Stimulated activated naive CD4-positive, alpha-beta T cell (primary cell): ENCODE data around the gene FARP2.

Experiments
- DNase-seq, 6 experiments: peaks; one replicate each; lab custom pipeline; 2025; lab: John Stamatoyannopoulos, UW

The FARP2 gene

DNA sequence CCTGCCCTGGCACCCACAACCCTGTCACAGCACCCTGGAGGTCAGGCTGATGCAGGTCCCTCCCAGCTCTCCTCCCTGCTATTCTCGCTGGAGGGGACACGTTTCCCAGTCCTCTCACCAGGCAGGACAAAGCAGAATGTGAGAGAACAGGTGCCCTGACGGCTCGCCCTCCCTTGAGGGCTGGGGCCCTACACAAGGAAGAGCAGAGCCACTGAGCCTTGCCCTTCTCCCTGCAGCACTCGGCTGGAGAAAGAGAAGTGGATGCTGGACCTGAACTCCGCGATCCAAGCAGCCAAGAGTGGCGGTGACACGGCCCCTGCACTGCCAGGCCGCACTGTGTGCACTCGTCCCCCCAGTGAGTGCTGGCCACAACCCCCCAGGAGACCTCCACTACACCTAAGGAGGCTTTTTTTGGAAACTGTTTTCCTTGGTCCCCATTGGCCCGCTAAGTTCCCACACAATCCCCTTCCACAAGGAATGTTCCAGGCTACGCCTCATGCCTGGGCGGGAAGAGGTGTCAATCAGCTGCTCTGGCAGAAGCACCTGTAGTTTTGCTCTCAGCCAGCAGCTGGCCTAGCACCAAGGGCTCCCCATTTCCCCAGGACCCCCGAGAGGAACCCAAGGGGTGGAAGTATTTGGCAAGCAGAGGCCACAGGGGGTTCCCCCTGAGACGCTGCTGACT is 134.9 kb downstream of the FARP2 start:
- DNase-seq, result no peak

DNA sequence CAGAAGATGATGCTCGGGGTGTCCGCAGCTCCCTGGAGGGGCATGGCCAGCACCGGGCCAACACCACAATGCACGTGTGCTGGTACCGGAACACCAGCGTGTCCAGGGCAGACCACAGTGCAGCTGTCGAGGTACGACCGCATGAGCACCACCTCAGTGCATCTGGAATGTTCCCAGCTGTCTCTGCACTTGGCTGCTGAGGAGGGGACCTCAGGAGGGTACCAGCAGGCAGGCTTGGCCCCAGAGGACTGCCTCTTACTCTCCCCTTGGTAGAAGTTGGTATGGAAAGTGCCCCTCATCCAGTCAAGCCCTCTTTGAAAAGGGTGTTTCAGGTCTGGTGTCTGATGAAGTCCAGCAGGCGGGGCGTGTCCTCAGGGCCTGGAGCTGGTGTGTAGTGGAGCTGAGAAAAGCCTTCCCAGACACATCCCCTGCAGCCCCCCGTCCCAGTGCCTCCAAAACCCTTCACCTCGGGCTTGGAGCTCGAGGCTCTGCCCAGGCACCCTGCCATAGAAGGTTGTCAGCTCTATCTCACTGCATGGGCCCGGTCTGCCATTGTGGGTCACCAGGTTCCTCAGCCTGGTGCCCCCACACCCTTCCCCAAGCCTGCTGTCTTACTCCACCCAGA is 135.6 kb downstream of the FARP2 start:
- DNase-seq, result no peak

GRCh38 chr2:241492174-241492565 is 136.1 kb downstream of the FARP2 start:
- DNase-seq, result no peak

DNA sequence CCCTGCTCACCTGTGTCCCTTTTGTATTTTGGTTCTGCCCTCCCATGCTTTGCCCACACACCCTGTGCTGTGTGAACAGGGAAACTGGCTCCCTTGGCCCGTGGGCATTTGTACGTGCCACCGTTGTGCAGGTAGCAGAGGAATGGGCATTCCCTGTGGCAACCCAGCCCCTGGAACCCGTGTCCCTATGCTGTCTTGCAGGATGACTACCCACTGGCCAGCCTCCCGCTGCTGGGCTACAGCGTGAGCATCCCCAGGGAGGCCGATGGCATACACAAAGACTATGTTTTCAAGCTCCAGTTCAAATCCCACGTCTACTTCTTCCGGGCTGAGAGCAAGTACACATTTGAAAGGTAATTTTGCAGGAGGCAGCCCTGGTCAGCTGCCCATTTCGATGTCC is 137.0 kb downstream of the FARP2 start:
- DNase-seq, result no peak

DNA sequence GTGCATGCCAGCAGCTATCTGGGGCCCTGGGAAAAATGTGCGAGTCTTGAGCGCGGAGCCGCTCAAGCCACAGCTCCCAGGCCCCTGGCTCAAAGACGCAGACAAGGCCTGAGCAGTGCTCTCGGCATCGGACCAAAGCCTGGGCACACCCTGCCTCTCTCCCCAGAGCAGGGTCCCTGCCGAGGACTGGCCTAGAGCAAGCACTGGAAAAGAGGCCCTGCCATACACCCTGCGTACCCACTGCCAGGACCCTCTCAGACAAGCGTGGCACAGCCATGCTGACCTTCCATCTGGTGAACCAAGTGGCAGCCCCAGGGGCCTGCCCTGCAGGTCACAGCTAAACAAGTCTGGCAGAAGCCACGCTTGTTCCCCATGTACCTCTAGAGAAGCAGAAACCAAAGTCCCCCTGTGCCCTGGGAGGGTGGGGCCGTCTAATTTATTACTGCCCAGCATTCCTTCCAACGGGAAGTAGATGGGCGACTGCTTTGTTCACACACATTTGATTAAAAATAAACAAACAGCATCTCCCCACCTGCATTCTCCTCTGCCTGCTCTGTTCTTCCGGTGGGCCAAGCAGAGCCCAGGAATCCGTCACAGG is 138.3 kb downstream of the FARP2 start:
- DNase-seq, result no peak

DNA sequence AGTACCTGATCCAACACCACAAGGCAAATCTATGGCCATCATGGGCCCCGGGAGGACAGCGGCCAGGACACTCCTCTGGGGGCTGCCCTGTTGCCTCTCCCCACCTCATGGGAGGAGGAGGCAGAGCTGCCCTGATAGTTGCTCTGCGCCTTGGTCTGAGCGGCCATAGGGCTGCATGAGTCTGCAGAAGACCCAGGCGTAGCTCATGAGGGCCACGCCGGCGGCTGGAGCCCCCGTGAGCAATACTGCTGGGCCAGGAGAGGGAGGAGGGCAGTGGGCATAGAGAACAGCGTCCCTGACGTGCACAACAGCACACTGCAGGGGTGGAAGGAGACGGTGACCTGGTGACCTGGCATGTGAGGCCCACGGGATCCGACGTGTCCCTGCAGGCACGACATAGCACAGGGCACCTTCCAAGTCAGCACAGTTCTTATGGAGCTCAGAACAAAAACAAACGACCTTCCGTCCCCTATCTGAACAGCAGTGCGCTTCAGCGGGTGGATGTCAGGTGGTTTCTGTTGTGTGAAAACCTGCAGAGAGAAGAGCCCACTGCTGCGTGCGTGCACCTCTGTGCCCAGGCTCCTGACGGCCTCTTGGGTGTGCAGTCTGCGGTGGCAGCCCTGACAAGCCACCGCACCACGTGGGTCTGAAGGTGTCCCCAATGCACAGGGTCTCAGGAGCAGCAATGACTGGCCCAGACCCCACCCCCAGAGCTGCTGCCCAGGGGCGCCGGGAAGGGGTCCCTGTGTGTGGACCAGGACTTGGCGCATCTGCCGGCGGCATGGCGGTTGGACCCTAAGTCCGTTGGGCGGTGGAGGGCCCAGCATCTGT is 139.3 kb downstream of the FARP2 start:
- no peak for DNase-seq

- DNase-seq, result no peak
Measured at GRCh38 chr2:241496003-241496707, 140.1 kb downstream of the FARP2 start.

DNA sequence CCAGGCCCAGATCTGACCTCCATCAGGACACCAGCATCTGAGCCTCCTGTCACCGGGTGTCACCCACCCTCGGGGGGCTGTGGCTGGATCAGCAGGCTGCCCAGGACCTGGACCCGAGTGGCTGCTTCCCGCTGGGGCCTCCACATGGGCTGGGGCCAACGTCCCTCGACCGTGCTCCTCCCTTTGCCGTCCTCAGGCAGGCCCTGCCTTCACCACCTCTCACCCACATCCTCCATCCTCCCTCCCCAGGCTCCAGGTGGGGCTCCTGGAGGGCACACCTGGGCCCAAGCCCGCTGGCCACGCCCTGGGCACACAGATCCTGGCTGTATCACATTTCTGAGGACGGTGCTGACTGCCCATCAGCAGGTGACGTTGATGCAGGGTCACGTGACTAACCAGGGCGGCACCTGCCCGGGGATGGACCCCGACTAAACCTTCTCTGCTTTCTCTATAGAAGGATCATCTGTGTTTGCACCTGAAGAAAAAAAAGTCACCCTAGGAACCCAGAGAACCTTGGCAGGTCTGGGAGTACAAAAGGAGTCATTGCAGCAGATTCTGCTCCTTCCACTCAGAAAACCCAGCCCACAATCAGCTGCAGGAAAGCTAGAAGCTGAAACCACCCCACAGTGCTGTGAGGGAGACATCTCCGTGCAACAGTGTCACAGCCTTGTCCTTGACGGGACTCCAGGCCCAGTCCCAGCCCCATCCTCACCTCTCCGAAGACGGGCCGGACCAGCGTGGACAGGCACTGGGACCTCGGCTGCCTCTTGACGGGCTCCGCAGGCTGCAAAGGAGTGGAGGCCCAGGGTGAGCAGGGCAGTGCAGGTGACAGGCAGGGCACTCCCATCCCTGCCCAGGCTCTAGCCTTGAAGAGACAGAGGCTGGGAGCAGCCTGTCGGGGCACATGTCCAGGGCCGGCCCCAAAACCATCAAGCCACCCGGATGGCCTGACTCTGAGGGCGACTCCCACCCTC is 141.1 kb downstream of the FARP2 start:
- no peak for DNase-seq

- no peak for DNase-seq
Measured at GRCh38 chr2:241498115-241499070, 142.3 kb downstream of the FARP2 start.

DNA sequence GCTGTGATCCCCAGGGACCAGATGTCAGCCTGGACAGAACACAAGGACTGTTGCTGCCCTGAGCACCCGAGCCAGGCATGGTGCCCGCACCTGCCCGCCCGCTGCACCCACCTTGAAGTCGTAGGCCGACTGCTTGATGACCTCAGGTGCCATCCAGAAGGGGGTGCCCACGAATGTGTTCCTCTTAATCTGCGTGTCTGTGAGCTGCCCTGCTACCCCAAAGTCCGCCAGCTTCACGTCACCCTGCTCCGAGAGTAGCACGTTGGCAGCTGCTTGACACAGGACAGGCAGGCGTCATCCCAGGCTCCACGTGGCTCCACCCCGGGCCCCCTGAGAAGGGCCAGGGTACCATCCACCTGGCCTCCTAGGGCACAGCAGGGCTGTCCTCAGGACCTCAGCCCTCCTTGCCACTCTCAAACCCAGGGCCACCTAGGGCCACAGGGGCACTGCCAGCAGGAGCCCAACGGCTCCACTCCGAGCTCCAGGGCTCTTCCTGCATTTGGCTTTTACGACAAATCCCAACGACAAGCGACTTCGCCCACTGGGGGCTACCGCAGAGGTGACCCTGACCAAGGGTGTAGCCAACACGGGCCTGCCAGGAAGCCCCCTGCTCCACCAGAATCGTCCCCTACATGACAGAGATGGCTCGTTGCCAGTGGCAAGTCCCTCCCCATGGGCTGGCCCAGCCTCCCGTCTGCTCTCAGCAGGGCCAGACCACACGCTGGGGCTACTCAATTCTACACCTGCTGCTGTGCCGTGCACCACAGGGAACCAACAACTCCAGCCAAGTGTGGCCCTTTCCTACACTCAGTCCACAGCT is 143.3 kb downstream of the FARP2 start:
- no peak for DNase-seq

- no peak for DNase-seq
Measured at GRCh38 chr2:241500016-241500415, 143.9 kb downstream of the FARP2 start.

- no peak for DNase-seq
Measured at GRCh38 chr2:241500431-241500975, 144.4 kb downstream of the FARP2 start.

DNA sequence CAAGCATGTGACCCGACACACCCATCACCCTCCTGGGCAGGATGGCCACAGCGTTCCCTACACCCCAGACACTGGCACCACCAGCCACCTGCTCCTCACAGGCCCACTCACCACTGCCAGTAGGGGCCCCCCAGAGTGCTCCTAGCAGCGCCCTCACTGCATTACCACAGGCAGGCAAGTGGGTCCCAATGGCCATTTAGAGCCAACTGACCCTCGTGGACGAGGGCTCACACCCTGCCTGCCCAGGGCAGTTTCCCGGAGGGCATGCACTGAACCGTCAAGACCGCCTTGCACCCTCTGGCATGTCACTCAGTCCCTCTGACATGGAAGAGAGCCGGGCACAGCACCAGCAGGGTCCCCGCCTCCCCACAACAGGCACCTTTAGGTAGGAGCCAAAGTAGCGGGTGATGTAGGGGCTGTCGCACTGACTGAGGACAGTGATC is 145.0 kb downstream of the FARP2 start:
- no peak for DNase-seq

DNA sequence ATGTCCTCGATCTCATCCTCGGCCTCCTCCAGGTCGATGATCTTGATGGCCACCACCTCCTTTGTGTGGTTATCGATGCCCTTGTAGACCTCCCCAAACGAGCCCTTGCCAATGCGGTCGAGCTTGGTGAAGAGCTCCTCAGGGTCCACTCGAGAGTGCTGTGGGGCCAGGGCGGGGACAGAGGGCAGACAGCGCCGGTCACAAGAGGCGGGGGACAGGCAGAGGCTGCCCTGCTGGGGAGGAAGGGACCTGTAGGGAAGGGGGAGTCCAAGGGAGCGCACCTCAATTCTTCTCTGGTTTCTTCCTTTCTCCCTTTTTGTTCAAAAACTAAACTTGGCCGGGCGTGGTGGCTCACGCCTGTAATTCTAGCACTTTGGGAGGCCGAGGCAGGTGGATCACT is 145.5 kb downstream of the FARP2 start:
- no peak for DNase-seq

DNA sequence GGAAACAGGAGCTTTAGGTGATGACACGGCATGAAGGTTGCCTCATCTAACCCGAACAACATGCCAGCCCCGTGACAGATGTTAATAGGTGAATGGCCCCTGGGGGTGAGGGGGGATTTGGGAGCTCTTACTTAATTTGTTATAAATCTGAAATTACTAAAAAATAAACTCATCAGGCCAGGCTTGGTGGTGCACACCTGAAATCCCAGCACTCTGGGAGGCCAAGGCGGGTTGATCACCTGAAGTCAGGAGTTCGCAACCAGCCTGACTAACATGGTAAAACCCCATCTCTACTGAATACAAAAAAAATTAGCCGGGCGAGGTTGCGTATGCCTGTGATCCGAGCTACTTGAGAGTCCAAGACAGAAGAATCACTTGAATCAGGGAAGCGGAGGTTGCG is 146.2 kb downstream of the FARP2 start:
- no peak for DNase-seq

DNA sequence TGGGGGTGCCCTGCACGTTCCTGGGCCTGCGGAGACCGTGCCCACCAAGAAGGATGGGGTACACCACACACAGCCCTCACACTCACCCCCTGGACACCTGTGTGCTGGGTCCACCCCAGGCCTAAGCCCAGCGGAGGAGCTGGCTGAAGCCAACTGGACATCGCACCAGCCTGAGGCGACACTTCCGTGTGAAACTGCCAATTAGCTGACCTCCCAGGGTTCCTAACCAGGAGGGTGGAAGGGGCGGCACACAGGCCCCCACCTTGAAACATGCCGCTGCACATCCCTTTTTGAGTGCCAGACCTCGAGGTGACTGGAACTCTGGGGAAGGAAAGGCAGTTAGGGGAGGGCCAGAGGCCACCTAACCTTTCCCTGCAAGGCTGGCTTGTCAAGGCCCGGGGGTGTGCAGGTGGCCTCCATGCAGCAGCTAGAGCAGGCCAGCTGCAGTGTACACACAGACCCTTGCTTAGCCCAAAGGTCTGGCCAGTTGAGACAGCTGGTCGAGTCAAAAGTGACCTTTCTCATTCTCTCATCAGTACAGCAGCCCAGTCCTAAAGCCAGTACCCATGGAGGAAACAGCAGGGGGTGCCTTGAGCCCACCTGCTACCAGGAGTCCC is 147.8 kb downstream of the FARP2 start:
- DNase-seq, result no peak

DNA sequence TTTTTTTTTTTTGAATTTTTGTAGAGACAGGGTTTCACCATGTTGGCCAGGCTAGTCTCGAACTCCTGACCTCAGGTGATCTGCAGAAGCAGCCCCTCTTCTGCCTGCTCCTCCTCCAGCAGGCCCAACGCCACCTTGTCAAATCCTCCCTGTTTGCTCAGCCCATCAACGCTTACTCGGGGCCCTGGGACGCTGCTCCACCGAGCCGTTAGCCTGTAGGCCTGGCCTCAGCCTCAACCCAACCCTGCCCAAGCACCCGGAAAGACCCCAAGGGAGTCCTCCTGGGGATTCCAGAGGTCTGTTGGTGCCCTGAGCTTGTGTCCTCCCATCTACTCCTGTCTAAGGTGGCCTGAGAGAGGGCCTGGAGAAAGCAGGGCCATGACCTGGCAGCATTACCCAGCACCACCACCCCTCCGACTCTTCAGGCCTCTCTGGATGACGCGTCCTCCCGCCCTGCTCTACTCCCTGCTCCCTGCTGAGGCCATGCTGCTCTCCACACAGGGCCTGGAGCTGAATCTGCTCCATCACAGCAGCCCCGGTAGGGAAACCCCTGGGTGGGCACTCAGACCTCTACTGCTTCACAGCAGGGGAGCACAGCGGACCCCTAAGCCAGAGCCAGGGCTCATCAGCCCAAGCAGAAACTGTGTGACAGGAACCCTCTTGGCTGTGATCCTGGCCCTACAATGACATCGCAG is 149.1 kb downstream of the FARP2 start:
- no peak for DNase-seq
